ES-I3 (cell line): ENCODE results near the gene DCDC1.

Experiments used
- H3K36me3 ChIP-seq: 2 replicates; pipeline ENCODE4 v1.6.1; 2013; ENCODE audit warnings: mild to moderate bottlenecking, low read length, control low read depth, moderate library complexity; ENCODE audit not compliant: insufficient read depth
- H3K4me1 ChIP-seq: 2 replicates; pipeline ENCODE4 v1.6.1; 2013; ENCODE audit warnings: mild to moderate bottlenecking, control low read depth, low read length; ENCODE audit not compliant: insufficient read depth
- H3K9ac ChIP-seq: 2 replicates; pipeline ENCODE4 v1.6.1; 2013; ENCODE audit warnings: low read depth, mild to moderate bottlenecking, low read length, moderate library complexity
- H3K9me3 ChIP-seq: 2 replicates; pipeline ENCODE4 v1.6.1; 2013; ENCODE audit warnings: mild to moderate bottlenecking, low read length, moderate library complexity; ENCODE audit not compliant: control insufficient read depth, insufficient read depth

DCDC1 gene

GRCh38 chr11:31236143-31236542, 133.4 kb downstream of the DCDC1 start:
- H3K4me1 ChIP-seq, result peaks cover 9% of the 10 kb centered on the region
- H3K9ac ChIP-seq, result no peak overlapping the region
- H3K36me3 ChIP-seq, result no peaks in the 10 kb centered on the region
- no peaks in the 10 kb centered on the region for H3K9me3 ChIP-seq

DNA sequence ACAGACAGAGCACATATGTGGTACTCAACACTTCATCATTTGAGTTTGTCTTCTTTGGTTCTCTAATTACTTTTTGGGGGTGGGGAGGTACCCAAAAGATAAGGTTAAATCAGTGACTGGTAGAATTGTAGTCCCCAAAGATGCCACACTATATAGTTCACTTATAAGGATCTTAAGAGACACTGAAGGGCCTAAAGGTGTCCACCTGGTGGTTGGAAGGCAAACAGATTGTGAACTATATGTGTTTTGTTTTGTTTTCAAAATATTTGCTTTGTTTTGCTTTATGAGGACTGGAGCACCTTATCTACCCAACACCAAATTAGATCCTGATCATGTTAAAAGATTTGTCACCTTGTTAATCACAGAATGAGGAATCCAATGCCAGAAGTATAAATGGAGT, 136.1 kb downstream of the DCDC1 start:
- no peak overlapping the region for H3K9ac ChIP-seq
- peaks cover 5% of the 10 kb centered on the region for H3K4me1 ChIP-seq
- H3K36me3 ChIP-seq, result no peaks in the 10 kb centered on the region

GRCh38 chr11:31231601-31232000, 137.9 kb downstream of the DCDC1 start:
- Histone ChIP-seq H3K9me3 (no peaks in the 10 kb centered on the region), H3K9ac (no peak overlapping the region), H3K36me3 (no peaks in the 10 kb centered on the region), H3K4me1 (no peaks in the 10 kb centered on the region)

More for the DNA sequence above, 136.1 kb downstream of the DCDC1 start:
- H3K9me3 ChIP-seq, result no peaks in the 10 kb centered on the region

DNA sequence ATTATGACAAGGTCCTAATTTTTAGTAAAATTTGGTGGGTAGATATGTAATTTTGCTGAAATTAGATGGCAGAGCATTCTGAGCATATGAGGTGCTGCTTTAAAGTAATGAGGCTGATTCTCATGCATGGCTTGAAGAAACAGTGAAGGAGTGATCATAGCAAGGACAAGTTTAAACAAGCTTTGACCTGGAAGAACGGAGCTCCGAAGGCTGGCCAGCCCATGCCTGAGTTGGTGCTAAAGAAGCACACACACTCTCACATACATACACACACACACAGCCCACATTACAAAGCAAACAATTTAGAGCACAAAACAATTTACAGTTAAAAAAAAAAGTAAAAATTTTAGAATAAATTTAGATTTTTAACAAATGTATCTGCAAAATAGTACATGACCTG, 150.7 kb downstream of the DCDC1 start:
- no peaks in the 10 kb centered on the region for H3K9me3 ChIP-seq
- H3K4me1 ChIP-seq, result peaks cover 4% of the 10 kb centered on the region; the same call in 1 of the 2 replicates
- H3K36me3 ChIP-seq, result no peaks in the 10 kb centered on the region
- H3K9ac ChIP-seq, result no peak overlapping the region

GRCh38 chr11:31214372-31214771, 155.2 kb downstream of the DCDC1 start:
- Histone ChIP-seq H3K9ac (no peak overlapping the region), H3K9me3 (no peaks in the 10 kb centered on the region), H3K36me3 (no peaks in the 10 kb centered on the region), H3K4me1 (peaks cover 4% of the 10 kb centered on the region; the same call in 1 of the 2 replicates)

GRCh38 chr11:31199378-31199777, 170.2 kb downstream of the DCDC1 start:
- no peaks in the 10 kb centered on the region for H3K4me1 ChIP-seq
- no peaks in the 10 kb centered on the region for H3K36me3 ChIP-seq
- no peak overlapping the region for H3K9ac ChIP-seq
- no peaks in the 10 kb centered on the region for H3K9me3 ChIP-seq

DNA sequence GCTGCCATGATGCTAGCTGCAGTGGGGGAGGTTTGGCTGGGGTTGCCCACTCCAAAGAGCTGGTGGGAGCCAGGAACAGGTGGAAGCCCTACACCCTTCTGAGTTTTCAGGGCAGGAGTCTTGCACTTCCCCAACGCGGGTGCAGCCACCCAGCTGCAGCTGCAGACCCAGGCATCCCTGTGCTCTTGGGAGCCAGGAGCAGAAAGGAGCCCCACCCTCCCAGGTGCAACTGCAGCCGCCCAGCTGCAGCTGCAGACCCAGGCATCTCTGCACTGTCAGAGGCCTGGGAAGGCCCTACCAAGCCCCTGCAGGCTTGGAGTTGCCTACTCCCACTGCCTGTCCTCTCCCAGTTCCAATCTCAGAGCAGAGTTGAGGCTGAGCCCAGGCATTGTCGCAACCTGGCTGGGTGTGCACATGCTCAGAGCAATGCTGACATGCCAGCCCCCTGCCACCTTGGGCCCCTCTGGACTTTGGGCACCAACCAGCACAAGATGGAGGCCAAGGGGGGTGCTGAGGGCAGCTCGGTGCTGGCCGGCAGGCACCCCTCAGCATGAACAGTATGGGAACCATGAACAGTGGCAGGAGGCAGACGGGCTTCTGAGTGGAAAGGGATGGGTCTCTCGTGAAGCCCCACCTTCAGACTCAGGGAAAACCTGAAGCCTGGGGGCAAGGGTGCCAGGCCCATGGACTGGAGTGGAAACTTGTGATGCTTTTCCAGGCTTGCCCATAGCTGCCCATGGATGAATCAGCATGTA, 195.4 kb downstream of the DCDC1 start:
- Histone ChIP-seq H3K36me3 (no peaks in the 10 kb centered on the region), H3K9ac (no peak overlapping the region), H3K4me1 (no peaks in the 10 kb centered on the region), H3K9me3 (no peaks in the 10 kb centered on the region)

- no peak overlapping the region for H3K9ac ChIP-seq
- no peaks in the 10 kb centered on the region for H3K9me3 ChIP-seq
These were observed 208.8 kb downstream of the DCDC1 start for GRCh38 chr11:31160504-31161422.

GRCh38 chr11:31150841-31151240, 218.7 kb downstream of the DCDC1 start:
- Histone ChIP-seq H3K9ac (no peak overlapping the region), H3K4me1 (no peaks in the 10 kb centered on the region), H3K36me3 (no peaks in the 10 kb centered on the region), H3K9me3 (no peaks in the 10 kb centered on the region)

More at GRCh38 chr11:31160504-31161422, 208.8 kb downstream of the DCDC1 start:
- H3K4me1 ChIP-seq, result no peaks in the 10 kb centered on the region
- no peaks in the 10 kb centered on the region for H3K36me3 ChIP-seq

DNA sequence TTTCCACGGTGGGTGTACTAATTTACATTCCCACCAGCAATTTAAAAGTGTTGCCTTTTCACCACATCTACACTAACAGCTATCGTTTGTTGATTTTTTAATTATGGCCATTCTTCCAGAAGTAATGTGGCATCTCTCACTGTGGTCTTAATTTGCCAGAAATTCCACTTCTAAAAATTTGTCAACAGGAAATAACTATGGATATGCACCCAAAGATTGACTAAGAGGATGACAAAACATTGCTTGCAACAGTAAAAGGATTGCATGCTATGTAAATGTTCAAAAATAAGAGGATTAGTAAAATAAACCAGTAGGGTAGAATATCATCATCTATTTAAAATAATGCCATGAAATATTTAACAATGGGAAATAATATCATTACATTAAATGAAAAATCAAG, 219.5 kb downstream of the DCDC1 start:
- Histone ChIP-seq H3K36me3 (no peaks in the 10 kb centered on the region), H3K9ac (no peak overlapping the region), H3K4me1 (no peaks in the 10 kb centered on the region), H3K9me3 (no peaks in the 10 kb centered on the region)

- H3K4me1 ChIP-seq, result no peaks in the 10 kb centered on the region
- H3K9me3 ChIP-seq, result no peaks in the 10 kb centered on the region
- no peak overlapping the region for H3K9ac ChIP-seq
- H3K36me3 ChIP-seq, result no peaks in the 10 kb centered on the region
These were observed 227.8 kb downstream of the DCDC1 start for GRCh38 chr11:31141789-31142188.

- Histone ChIP-seq H3K4me1 (no peaks in the 10 kb centered on the region), H3K9ac (no peak overlapping the region), H3K36me3 (no peaks in the 10 kb centered on the region), H3K9me3 (no peaks in the 10 kb centered on the region)
These were observed 230.1 kb downstream of the DCDC1 start for GRCh38 chr11:31139479-31139878.

GRCh38 chr11:31132531-31133421, 236.8 kb downstream of the DCDC1 start:
- Histone ChIP-seq H3K9me3 (no peaks in the 10 kb centered on the region), H3K4me1 (no peaks in the 10 kb centered on the region), H3K9ac (no peak overlapping the region), H3K36me3 (no peaks in the 10 kb centered on the region)

DNA sequence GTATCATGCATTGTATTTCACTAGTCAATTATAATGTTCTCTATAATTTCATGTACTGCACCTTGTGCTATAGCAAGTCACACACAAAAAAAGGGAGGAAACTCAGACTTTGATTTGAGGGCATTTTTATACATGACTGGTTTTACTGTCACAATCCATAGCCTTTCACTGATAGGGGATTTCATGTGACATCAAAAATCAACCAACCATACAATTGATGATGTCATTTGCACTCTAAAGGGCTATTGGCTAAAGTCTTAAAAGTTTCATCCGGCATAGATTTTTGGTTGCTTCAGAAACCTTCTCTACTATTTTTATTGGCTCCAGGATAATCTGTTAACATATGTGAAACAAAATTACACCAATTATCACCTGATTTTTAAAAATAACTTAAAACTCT, 237.8 kb downstream of the DCDC1 start:
- Histone ChIP-seq H3K9ac (no peak overlapping the region), H3K36me3 (no peaks in the 10 kb centered on the region), H3K4me1 (no peaks in the 10 kb centered on the region), H3K9me3 (no peaks in the 10 kb centered on the region)
